ENCODE results near the gene HNRNPM.

DNA sequence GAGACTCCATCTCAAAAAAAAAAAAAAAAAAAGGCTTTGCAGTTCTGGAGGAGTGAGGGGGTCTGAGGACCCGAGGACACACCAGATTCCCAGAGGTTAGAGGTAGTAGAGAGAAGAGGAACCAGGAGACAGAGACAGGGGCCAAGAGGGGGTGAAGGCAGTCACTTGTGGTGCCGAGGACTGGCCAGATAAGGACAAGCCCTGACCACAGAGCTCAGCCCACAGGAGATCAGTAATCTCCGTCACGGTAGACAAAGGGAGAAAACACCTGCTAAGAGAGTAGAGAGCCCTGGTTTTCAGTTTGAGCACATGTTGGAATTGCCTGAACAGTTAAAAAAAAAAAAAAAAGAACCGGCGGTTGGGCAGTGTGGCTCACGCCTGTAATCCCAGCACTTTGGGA is 59.4 kb downstream of the HNRNPM start:
- TF ChIP-seq, protein P1, sequence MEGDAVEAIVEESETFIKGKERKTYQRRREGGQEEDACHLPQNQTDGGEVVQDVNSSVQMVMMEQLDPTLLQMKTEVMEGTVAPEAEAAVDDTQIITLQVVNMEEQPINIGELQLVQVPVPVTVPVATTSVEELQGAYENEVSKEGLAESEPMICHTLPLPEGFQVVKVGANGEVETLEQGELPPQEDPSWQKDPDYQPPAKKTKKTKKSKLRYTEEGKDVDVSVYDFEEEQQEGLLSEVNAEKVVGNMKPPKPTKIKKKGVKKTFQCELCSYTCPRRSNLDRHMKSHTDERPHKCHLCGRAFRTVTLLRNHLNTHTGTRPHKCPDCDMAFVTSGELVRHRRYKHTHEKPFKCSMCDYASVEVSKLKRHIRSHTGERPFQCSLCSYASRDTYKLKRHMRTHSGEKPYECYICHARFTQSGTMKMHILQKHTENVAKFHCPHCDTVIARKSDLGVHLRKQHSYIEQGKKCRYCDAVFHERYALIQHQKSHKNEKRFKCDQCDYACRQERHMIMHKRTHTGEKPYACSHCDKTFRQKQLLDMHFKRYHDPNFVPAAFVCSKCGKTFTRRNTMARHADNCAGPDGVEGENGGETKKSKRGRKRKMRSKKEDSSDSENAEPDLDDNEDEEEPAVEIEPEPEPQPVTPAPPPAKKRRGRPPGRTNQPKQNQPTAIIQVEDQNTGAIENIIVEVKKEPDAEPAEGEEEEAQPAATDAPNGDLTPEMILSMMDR (IDR thresholded peaks at IDR 0.05): no peak
- no peak for TF ChIP-seq POLR2A (IDR thresholded peaks at IDR 0.05)

Measured in testis (tissue), 2 donors.